Central memory CD8-positive, alpha-beta T cell (primary cell): ENCODE results near the gene STAMBP.
A peak's percentile ranks its signal among the peaks of the same experiment; 100 is the strongest.

ENCODE experiments used
- ATAC-seq: fragments of 150-1000 bp; cut with Tn5 transposase; replicated peaks from 2 replicates; pipeline ENCODE4 v1.10.0; 2022; ENCODE audit warnings: mild to moderate bottlenecking, moderate FRiP score, moderate number of reproducible peaks; ENCODE audit not compliant: poor library complexity, severe bottlenecking; ENCODE audit errors: extremely low read depth
- DNase-seq, 2 donors: peaks; one replicate each; pipeline ENCODE4 v3.0.0; 2021; ENCODE audit warnings: low spot score in 2 of 2
- H3K27ac Mint-ChIP-seq: one replicate; pipeline ENCODE4 v1.8.0; 2022; ENCODE audit warnings: low read depth, mild to moderate bottlenecking, moderate library complexity, mixed read lengths
- H3K27me3 Mint-ChIP-seq: one replicate; pipeline ENCODE4 v1.8.0; 2022; ENCODE audit warnings: mixed read lengths
- H3K36me3 Mint-ChIP-seq: one replicate; pipeline ENCODE4 v1.8.0; 2022; ENCODE audit warnings: mild to moderate bottlenecking, moderate library complexity, mixed read lengths; ENCODE audit not compliant: insufficient read depth
- H3K4me1 Mint-ChIP-seq: one replicate; pipeline ENCODE4 v1.8.0; 2022; ENCODE audit warnings: mixed read lengths
- H3K4me3 Mint-ChIP-seq: one replicate; pipeline ENCODE4 v1.8.0; 2022; ENCODE audit warnings: mild to moderate bottlenecking, moderate library complexity, mixed read lengths
- H3K9me3 Mint-ChIP-seq: one replicate; pipeline ENCODE4 v1.8.0; 2022; ENCODE audit warnings: mixed read lengths

STAMBP gene

GRCh38 chr2:73907840-73908452, 79.2 kb downstream of the STAMBP start:
- Mint-ChIP-seq H3K36me3 (no peaks in the 10 kb centered on the region), H3K27ac (no peak overlapping the region)

GRCh38 chr2:73908689-73909652, 80.2 kb downstream of the STAMBP start:
- Mint-ChIP-seq H3K4me3 (no peak overlapping the region), H3K4me1 (no peaks in the 10 kb centered on the region), H3K27ac (no peak overlapping the region), H3K9me3 (no peaks in the 10 kb centered on the region), H3K36me3 (no peaks in the 10 kb centered on the region), H3K27me3 (no peaks in the 10 kb centered on the region)
- no peak for DNase-seq
- no peak for ATAC-seq

More at GRCh38 chr2:73907840-73908452, 79.2 kb downstream of the STAMBP start:
- no peaks in the 10 kb centered on the region for H3K9me3 Mint-ChIP-seq
- no peaks in the 10 kb centered on the region for H3K4me1 Mint-ChIP-seq
- H3K27me3 Mint-ChIP-seq = peaks cover under 1% of the 10 kb centered on the region
- H3K4me3 Mint-ChIP-seq = no peak overlapping the region
- DNase-seq = no peak
- ATAC-seq = peak; percentile 67

- Mint-ChIP-seq H3K27ac (no peak overlapping the region), H3K27me3 (no peaks in the 10 kb centered on the region), H3K4me3 (no peak overlapping the region), H3K9me3 (no peaks in the 10 kb centered on the region), H3K4me1 (no peaks in the 10 kb centered on the region), H3K36me3 (peaks cover 3% of the 10 kb centered on the region)
- DNase-seq = no peak
- ATAC-seq = no peak
These were observed 82.2 kb downstream of the STAMBP start for GRCh38 chr2:73910873-73911547.

GRCh38 chr2:73911548-73912208, 82.9 kb downstream of the STAMBP start:
- no peak for ATAC-seq
- Mint-ChIP-seq H3K9me3 (no peaks in the 10 kb centered on the region), H3K27ac (no peak overlapping the region), H3K4me1 (no peaks in the 10 kb centered on the region), H3K36me3 (peaks cover 3% of the 10 kb centered on the region), H3K27me3 (no peaks in the 10 kb centered on the region), H3K4me3 (no peak overlapping the region)
- no peak for DNase-seq

GRCh38 chr2:73913414-73914054, 84.8 kb downstream of the STAMBP start:
- Mint-ChIP-seq H3K4me1 (no peaks in the 10 kb centered on the region), H3K27me3 (no peaks in the 10 kb centered on the region), H3K9me3 (no peaks in the 10 kb centered on the region), H3K36me3 (peaks cover 3% of the 10 kb centered on the region), H3K4me3 (no peak overlapping the region), H3K27ac (no peak overlapping the region)
- no peak for DNase-seq
- no peak for ATAC-seq

GRCh38 chr2:73914667-73915066, 85.9 kb downstream of the STAMBP start:
- Mint-ChIP-seq H3K9me3 (no peaks in the 10 kb centered on the region), H3K36me3 (peaks cover 3% of the 10 kb centered on the region), H3K27ac (no peak overlapping the region), H3K4me3 (no peak overlapping the region), H3K4me1 (no peaks in the 10 kb centered on the region), H3K27me3 (no peaks in the 10 kb centered on the region)
- ATAC-seq (no peak), DNase-seq (no peak)

- Mint-ChIP-seq H3K4me3 (no peak overlapping the region), H3K9me3 (no peaks in the 10 kb centered on the region)
These were observed 86.8 kb downstream of the STAMBP start for GRCh38 chr2:73915437-73915993.

GRCh38 chr2:73916666-73917065, 87.9 kb downstream of the STAMBP start:
- Mint-ChIP-seq H3K27ac (no peak overlapping the region), H3K4me3 (no peak overlapping the region), H3K36me3 (peaks cover 3% of the 10 kb centered on the region), H3K9me3 (no peaks in the 10 kb centered on the region), H3K27me3 (no peaks in the 10 kb centered on the region), H3K4me1 (no peaks in the 10 kb centered on the region)
- DNase-seq (no peak), ATAC-seq (no peak)

More at GRCh38 chr2:73915437-73915993, 86.8 kb downstream of the STAMBP start:
- Mint-ChIP-seq H3K27ac (no peak overlapping the region), H3K27me3 (no peaks in the 10 kb centered on the region), H3K36me3 (peaks cover 3% of the 10 kb centered on the region), H3K4me1 (no peaks in the 10 kb centered on the region)
- ATAC-seq (no peak), DNase-seq (no peak)

- DNase-seq (no peak), ATAC-seq (no peak)
- Mint-ChIP-seq H3K27ac (no peak overlapping the region), H3K27me3 (no peaks in the 10 kb centered on the region), H3K9me3 (no peaks in the 10 kb centered on the region), H3K36me3 (peaks cover 3% of the 10 kb centered on the region), H3K4me1 (no peaks in the 10 kb centered on the region), H3K4me3 (no peak overlapping the region)
These were observed 88.5 kb downstream of the STAMBP start for GRCh38 chr2:73917296-73917695.

GRCh38 chr2:73917696-73918207, 89.0 kb downstream of the STAMBP start:
- Mint-ChIP-seq H3K36me3 (peaks cover 3% of the 10 kb centered on the region), H3K27me3 (no peaks in the 10 kb centered on the region), H3K27ac (no peak overlapping the region), H3K4me1 (no peaks in the 10 kb centered on the region), H3K9me3 (no peaks in the 10 kb centered on the region), H3K4me3 (no peak overlapping the region)
- ATAC-seq (no peak), DNase-seq (no peak)

GRCh38 chr2:73918856-73919255, 90.1 kb downstream of the STAMBP start:
- ATAC-seq (no peak), DNase-seq (no peak)
- Mint-ChIP-seq H3K27ac (no peak overlapping the region), H3K27me3 (no peaks in the 10 kb centered on the region), H3K9me3 (no peaks in the 10 kb centered on the region), H3K4me1 (no peaks in the 10 kb centered on the region), H3K36me3 (peaks cover 3% of the 10 kb centered on the region), H3K4me3 (no peak overlapping the region)
